Pulmonary artery endothelial cell (primary cell): Measurements from ENCODE around the gene CCNL1. TPM values are rescaled to one million over a fixed set of nuclear protein-coding genes. Genes with fewer than 3 reads are reported as not detected.

ENCODE experiments used
- DNase-seq: peaks from one replicate; pipeline ENCODE4 v3.0.0-alpha.2; 2011; ENCODE audit warnings: low read depth, low spot score
- total RNA-seq: library from RNA; depleted of rRNA; stranded (reverse); fragments of >200 nt; gene quantifications from 2 replicates; pipeline ENCODE4 v1.2.3, GENCODE V29; 2014

CCNL1 gene
- total RNA-seq, 1 donor from 2014 or later, result 95.1 TPM

DNA sequence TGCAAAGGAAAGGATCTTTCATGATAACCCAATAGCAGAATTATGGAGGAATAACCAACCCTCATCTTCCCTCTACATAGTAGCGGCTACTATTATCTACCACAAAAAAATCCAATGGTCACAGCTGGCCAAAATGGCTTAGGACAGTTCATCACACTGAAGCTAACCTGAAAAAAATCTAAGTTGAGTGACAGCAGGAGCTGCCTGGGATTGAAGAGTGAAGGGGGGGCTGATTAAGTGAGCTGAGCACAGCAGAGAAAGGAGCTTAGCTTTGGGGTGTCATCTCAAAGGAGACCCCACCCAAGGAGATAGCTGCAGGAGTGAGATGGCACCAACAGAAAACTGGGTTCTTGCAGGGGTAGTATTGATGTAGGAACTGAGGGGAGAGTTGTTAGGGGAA lies 33.6 kb downstream of the CCNL1 start:
- DNase-seq, result no peak

DNA sequence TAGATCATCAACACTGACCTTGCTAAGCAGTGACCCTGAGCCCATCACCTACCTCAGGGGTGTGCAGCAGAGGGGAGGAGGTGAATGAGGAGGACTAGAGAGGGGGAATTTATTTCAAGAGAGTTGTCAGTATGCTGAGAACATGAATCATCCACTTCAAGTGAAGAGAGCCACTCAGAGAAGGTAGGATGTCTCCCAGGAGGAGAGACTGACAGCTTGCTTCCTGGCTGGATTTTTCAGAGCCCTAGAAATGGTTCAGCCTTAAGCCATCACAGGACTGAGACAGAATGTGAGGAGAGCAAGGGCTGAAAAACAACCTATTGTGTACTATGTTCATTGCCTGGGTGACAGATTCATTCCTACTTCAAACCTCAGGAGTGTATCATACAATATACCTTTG lies 34.8 kb downstream of the CCNL1 start:
- DNase-seq, result no peak

DNA sequence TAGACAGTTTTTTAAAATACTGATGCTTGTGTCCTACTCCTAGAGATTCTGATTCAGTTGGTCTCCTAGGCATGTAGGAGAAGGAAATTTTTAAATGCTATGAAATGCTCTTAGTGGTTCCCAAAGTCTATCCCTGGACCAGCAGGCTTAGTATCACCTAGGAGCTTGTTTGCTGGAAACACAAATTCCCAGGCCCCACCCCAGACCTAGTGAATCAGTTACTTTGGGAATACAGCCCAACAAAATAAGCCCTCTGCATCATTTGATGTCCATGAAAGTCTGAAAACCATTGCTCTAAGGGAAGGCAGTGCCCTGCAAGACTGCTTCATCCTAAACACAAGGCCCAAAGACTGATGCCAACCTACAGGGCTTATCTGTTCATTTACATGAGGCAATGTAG lies 36.3 kb downstream of the CCNL1 start:
- no peak for DNase-seq

GRCh38 chr3:157122832-157123427 lies 37.0 kb downstream of the CCNL1 start:
- DNase-seq, result no peak

DNA sequence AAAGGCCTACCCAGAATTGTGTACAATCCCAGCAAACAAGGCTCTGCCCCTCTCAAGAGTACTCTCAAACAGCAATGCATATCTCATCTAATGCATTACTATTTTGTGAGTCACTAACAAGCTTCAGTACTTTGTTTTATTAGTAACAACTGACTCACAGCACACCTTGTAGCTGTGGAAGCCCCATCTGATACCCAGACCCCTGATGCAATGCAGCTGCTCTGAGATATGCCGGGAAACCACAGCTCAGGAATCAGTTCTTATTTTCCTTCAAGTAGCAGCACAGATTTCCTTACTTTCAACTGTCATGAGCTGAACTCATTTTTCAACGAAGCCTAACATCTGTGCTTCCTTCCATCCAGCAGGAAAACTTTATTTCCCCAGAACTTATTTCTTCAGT lies 37.8 kb downstream of the CCNL1 start:
- peak; percentile 64 for DNase-seq

DNA sequence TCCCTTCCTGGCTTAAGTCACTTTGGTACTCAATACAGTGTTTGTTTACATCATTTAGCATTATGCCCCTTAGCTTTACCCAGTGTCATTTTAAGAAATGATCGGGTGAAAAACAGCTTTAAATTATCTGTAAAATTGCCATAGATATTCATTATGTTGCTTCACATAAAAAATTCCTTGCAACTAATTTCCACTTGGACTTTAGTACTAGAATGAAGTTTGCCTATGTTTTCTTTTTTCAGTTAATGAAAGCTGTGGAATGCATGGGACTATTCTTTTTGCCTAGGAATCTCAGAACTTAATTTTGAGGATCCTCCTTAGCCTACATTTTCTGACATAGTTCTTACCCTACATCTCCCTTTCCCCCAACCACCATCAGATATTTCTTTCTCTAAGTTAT lies 38.4 kb downstream of the CCNL1 start:
- no peak for DNase-seq

GRCh38 chr3:157120071-157120892 lies 39.7 kb downstream of the CCNL1 start:
- DNase-seq, result no peak

DNA sequence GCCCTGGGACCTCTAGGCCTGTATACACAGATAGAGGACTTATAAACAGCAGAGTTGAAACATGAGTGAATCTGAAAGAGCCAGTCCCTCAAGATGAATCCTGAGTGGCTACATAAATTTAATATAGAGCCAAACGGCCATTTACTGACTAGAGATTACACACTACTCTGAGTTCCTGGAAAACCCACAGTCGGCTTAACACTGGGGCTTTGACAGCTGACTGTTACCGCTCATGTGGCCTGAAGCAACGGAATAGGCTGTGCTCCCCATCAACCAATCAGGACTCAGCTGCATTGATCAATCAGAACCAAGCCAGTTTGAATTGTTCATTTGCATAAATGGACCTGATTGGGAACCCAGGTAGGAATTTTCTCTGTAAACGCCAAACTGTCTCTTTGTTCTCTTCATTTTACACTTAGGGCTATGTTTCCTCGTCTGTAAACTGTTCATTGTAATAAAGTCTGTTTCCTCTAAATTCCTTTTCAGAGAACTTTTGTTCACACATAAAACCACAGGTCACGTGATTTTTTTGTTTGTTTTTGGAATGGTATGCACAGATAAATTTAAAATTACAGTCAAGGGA lies 40.5 kb downstream of the CCNL1 start:
- no peak for DNase-seq

DNA sequence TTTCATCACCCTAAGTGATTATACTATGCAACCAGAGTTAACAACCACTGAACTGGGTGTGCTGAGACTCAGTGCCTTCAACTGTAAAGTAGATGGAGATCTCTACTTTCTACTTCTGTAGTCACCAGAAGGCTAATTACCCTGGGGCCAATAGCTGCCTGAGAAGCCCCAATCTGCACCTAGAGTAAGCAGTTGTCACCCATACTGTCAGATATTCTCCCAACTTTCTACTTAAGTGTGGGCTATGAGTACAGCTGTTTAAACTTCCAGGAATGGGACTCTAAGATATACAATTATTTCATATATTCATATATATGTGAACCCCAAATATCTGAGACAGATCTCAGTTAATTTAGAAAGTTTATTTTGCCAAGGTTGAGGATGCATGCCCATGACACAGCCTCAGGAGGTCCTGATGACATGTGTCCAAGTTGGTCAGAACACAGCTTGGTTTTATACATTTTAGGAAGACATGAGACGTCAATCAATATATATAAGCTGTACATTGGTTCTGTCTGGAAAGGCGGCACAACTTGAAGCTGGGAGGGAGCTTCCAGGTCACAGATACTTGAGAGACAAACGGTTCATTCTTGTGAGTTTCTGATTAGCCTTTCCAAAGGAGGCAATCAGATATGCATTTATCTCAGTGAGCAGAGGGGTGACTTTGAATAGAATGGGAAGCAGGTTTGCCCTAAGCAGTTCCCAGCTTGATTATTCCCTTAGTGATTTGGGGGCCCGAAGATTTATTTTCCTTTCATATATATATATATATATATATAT lies 41.9 kb downstream of the CCNL1 start:
- no peak for DNase-seq

GRCh38 chr3:157117206-157117605 lies 42.7 kb downstream of the CCNL1 start:
- DNase-seq, result no peak

DNA sequence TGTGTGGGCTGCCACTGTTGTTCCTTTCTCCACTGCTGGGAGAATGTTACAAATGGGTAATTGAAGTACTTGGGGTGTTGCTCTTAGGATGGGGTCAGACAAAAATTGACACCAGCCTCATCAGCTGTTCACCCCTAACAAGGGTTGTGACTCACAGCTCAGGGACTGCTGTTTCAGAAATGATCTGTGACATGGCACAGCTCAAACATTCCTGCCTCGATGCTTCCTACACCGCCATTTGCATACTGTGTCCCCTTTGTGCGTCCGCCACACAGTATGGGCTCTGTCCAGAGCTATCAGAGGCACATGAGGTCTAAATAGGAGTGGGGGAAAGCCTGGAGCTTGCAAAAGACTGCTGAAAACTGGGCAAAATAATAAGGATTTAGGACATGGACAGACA lies 43.9 kb downstream of the CCNL1 start:
- DNase-seq, result no peak

DNA sequence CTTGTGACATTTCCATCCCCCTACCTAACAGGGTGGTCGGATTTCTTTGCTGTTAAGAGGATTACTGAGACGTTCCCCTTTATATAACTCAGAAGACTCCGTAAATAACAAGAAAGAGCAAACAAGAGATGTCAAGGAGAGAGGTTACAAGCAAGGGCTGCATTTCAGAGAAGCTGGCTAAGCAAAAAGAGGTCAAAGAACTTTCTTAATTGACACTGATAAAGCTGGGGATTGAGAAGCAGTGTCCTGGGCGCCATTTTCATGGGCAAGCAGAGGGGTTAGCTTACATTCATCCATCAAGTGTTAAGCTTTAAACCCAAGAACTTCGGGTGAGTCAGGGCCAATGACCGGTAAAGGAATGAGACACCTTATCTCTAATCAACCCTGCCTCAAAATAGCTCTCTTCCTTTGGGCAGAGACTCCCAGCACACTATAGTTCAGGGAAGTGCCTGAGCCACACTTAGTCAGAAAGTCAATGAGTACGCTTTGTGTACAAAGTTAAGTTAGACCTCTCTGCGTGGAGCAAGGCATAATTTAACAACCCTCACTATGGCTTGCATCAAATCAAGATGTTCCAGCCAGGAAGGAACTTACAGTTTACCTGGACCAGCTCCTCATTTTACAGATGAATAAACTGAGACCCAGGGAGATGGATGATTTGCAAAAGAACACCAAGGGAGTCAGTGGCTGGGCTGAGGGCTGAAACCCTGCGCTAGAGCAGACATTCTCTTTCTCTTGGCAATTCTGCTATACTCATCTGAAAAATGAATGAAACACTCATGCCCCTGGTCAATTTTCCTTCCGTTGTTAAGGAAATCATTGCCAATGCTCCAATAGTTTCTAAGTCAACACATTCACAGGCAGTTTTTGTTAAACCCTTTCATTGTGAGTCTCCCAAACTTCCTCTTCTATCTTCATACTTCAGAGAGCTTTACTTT lies 44.6 kb downstream of the CCNL1 start:
- DNase-seq, result no peak

GRCh38 chr3:157113832-157114505 lies 46.0 kb downstream of the CCNL1 start:
- no peak for DNase-seq

- DNase-seq, result no peak
Observed at GRCh38 chr3:157112536-157112935, 47.4 kb downstream of the CCNL1 start.

DNA sequence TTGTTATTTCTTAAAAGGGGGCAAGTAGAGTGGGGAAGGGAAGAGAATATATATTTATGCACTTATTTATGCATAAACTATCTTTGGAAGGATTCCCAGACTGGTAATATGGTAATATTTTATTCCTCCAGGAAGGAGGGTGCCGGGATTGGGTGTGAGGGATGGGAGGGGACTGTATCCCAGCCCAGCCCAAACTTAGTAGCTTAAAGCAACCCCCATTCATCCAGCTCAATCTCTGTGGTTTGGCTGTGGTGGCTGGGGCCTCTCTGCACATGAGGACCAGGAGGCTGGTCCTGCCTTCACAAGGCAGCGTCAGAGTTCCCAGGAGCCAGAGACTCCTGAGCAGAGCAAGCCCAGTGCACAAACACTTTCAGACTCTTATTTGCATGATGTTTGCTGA lies 48.4 kb downstream of the CCNL1 start:
- DNase-seq, result no peak

GRCh38 chr3:157110761-157111278 lies 49.1 kb downstream of the CCNL1 start:
- no peak for DNase-seq

GRCh38 chr3:157109267-157110141 lies 50.4 kb downstream of the CCNL1 start:
- no peak for DNase-seq

GRCh38 chr3:157107644-157108133 lies 52.3 kb downstream of the CCNL1 start:
- no peak for DNase-seq

DNA sequence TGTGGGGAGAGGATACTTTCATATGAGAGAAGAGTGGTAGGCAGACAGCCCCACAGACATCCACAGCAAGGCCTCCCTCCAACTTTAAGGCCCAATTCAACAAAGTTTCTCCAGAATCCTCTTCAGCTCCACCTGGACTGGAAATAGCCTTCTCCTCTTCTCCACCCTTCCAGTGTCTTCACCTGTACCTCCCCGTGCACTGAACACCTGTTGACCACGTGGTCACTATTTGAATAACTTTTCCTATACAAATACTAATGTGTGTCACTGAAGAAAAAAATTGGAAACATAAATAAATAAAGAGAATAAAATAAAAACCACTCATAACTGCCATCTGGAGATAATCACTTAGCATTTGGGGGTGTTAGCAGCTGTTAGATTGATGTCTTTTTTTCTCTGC lies 52.9 kb downstream of the CCNL1 start:
- no peak for DNase-seq
